B cell (primary cell): ENCODE measurements around the gene DGCR8.

ENCODE experiments used
- EZH2 ChIP-seq: IDR thresholded peaks from 2 replicates; pipeline ENCODE4 v1.6.1; 2012; ENCODE audit warnings: borderline replicate concordance, low read depth, mild to moderate bottlenecking, moderate library complexity, low read length; ENCODE audit not compliant: insufficient read depth, poor library complexity, severe bottlenecking
- TF ChIP-seq, protein P1 (sequence below): fragments of 200-600 bp; IDR thresholded peaks from one replicate; pipeline ENCODE4 v1.8.0; 2022; ENCODE audit warnings: antibody characterized with exemption, mild to moderate bottlenecking

- TF ChIP-seq, protein P1, sequence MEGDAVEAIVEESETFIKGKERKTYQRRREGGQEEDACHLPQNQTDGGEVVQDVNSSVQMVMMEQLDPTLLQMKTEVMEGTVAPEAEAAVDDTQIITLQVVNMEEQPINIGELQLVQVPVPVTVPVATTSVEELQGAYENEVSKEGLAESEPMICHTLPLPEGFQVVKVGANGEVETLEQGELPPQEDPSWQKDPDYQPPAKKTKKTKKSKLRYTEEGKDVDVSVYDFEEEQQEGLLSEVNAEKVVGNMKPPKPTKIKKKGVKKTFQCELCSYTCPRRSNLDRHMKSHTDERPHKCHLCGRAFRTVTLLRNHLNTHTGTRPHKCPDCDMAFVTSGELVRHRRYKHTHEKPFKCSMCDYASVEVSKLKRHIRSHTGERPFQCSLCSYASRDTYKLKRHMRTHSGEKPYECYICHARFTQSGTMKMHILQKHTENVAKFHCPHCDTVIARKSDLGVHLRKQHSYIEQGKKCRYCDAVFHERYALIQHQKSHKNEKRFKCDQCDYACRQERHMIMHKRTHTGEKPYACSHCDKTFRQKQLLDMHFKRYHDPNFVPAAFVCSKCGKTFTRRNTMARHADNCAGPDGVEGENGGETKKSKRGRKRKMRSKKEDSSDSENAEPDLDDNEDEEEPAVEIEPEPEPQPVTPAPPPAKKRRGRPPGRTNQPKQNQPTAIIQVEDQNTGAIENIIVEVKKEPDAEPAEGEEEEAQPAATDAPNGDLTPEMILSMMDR: no peak
- TF ChIP-seq EZH2: no peak
These were observed 369 bp downstream of the DGCR8 start for GRCh38 chr22:20080445-20080775.
